ENCODE results near the gene MSI1.
"Not testable (repeated sequence)": the region's sequence is repeated elsewhere in the genome, so short reads cannot be mapped to it uniquely, and the experiment has no call there.

Gene MSI1

DNA sequence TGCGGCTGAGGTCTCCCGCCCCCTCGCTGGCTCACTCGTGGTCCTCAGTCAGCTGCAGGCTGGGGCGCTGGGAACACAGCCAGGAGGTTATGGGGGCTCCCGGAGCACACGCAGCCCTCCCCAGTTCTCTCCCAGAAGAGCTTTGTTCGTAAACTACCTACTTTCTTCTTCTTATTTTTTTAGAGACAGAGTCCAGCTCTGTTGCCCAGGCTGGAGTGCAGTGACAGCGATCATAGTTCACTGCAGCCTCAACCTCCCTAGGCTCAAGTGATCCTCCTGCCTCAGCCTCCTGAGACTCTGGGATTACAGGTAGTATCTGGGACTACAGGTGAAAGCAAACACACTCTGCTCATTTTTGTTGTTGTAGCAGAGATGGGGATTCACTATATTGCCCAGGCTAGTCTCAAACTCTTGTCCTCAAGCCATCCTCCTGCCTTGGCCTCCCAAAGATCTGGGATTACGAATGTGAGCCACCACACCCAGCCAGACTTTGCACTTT is 25.9 kb downstream of the MSI1 start:
- Histone ChIP-seq H3K27me3 (ENCODE audit: low read depth, low read length) (no peaks in the 10 kb centered on the region), H3K79me2 (ENCODE audit: low read length) (no peaks in the 10 kb centered on the region), H3K4me2 (ENCODE audit: low read length) (no peak overlapping the region), H3K4me1 (ENCODE audit: low read length) (no peaks in the 10 kb centered on the region), H3K4me3 (ENCODE audit: low read length) (no peak overlapping the region), H4K20me1 (ENCODE audit: insufficient read depth, low read length) (no peaks in the 10 kb centered on the region), H3K9ac (ENCODE audit: low read length) (no peak overlapping the region), H2AFZ (ENCODE audit: low read depth, low read length) (no peak overlapping the region), H3K9me3 (ENCODE audit: insufficient read depth, low read length) (no peaks in the 10 kb centered on the region), H3K27ac (ENCODE audit: low read length) (no peak overlapping the region), H3K36me3 (replicated peaks; ENCODE audit: low read depth, low read length) (no peaks in the 10 kb centered on the region)
- TF ChIP-seq CTCF (IDR thresholded peaks at IDR 0.05; ENCODE audit: low read depth, low read length) (no peak), EZH2phosphoT487 (IDR thresholded peaks at IDR 0.05; ENCODE audit: low read depth) (no peak)

DNA sequence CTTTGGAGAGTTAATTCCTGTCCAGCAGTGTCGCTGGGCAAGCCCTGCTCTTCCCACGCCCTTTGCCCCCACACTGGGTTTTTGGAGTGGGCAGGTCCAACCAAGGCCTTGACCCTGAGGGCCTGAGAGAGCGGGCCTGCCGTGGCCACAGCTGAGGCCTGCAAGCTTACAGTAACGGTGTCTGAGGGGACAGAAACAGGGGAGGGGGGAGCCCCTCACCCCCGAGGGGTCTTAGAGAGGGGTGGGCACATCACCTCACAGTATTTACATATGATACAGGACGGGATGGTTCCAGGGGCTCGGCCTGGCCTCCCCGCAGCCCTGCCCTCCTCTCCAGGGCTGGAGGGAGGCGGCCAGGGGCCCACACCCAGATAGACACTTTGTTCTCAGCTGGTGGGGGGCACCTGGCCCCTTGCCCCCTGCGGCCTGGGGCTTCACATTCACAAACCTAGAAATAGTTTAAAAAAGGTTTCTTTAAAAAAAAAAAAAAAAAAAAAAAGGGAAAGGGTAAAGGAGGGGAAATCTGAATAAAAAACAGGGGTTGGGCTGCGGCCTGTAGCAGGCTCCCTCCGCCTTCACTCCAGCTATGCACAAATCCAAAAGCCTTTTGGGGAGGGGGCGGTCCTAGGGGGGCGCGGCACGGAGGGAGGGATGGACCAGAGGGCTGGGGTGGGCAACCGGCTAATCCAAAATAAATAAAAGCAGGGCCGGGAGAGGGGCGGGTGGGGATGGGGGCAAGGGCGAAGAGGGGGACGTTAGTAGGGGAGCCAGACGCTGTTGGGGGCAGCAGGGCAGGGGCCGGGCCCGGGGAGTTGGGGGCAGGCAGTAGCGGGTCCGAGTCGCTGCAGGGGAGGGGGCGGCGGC is 26.6 kb downstream of the MSI1 start:
- TF ChIP-seq EZH2phosphoT487 (IDR thresholded peaks at IDR 0.05; ENCODE audit: low read depth) (no peak), CTCF (IDR thresholded peaks at IDR 0.05; ENCODE audit: low read depth, low read length) (no peak)
- H3K4me2 ChIP-seq (ENCODE audit: low read length), result no peak overlapping the region
- H4K20me1 ChIP-seq (ENCODE audit: insufficient read depth, low read length), result no peaks in the 10 kb centered on the region
- H3K79me2 ChIP-seq (ENCODE audit: low read length), result no peaks in the 10 kb centered on the region
- H3K9ac ChIP-seq (ENCODE audit: low read length), result no peak overlapping the region
- no peaks in the 10 kb centered on the region for H3K4me1 ChIP-seq (ENCODE audit: low read length)
- H2AFZ ChIP-seq (ENCODE audit: low read depth, low read length), result no peak overlapping the region
- no peaks in the 10 kb centered on the region for H3K27me3 ChIP-seq (ENCODE audit: low read depth, low read length)
- 0 out of 2 replicates have a peak, but pooled peaks cover 1% of the 10 kb centered on the region for H3K9me3 ChIP-seq (ENCODE audit: insufficient read depth, low read length)
- H3K4me3 ChIP-seq (ENCODE audit: low read length), result no peak overlapping the region
- no peaks in the 10 kb centered on the region for H3K36me3 ChIP-seq (replicated peaks; ENCODE audit: low read depth, low read length)
- H3K27ac ChIP-seq (ENCODE audit: low read length), result no peak overlapping the region

- Histone ChIP-seq H3K27me3 (ENCODE audit: low read depth, low read length) (no peaks in the 10 kb centered on the region), H3K4me3 (ENCODE audit: low read length) (no peak overlapping the region), H3K9ac (ENCODE audit: low read length) (no peak overlapping the region), H3K79me2 (ENCODE audit: low read length) (no peaks in the 10 kb centered on the region), H2AFZ (ENCODE audit: low read depth, low read length) (no peak overlapping the region), H3K27ac (ENCODE audit: low read length) (no peak overlapping the region), H3K36me3 (replicated peaks; ENCODE audit: low read depth, low read length) (no peaks in the 10 kb centered on the region), H3K9me3 (ENCODE audit: insufficient read depth, low read length) (peaks cover 7% of the 10 kb centered on the region), H3K4me2 (ENCODE audit: low read length) (no peak overlapping the region), H3K4me1 (ENCODE audit: low read length) (no peaks in the 10 kb centered on the region), H4K20me1 (ENCODE audit: insufficient read depth, low read length) (no peaks in the 10 kb centered on the region)
- no peak for TF ChIP-seq EZH2phosphoT487 (IDR thresholded peaks at IDR 0.05; ENCODE audit: low read depth)
- no peak for TF ChIP-seq CTCF (IDR thresholded peaks at IDR 0.05; ENCODE audit: low read depth, low read length)
These were observed 29.7 kb downstream of the MSI1 start for GRCh38 chr12:120339256-120339655.

GRCh38 chr12:120337730-120338129 is 31.2 kb downstream of the MSI1 start:
- Histone ChIP-seq H3K36me3 (replicated peaks; ENCODE audit: low read depth, low read length) (no peaks in the 10 kb centered on the region), H3K9ac (ENCODE audit: low read length) (no peak overlapping the region), H2AFZ (ENCODE audit: low read depth, low read length) (no peak overlapping the region), H3K4me1 (ENCODE audit: low read length) (no peaks in the 10 kb centered on the region), H3K9me3 (ENCODE audit: insufficient read depth, low read length) (peaks cover 7% of the 10 kb centered on the region), H3K27ac (ENCODE audit: low read length) (no peak overlapping the region), H3K4me3 (ENCODE audit: low read length) (no peak overlapping the region), H4K20me1 (ENCODE audit: insufficient read depth, low read length) (no peaks in the 10 kb centered on the region), H3K4me2 (ENCODE audit: low read length) (no peak overlapping the region), H3K27me3 (ENCODE audit: low read depth, low read length) (no peaks in the 10 kb centered on the region), H3K79me2 (ENCODE audit: low read length) (no peaks in the 10 kb centered on the region)
- TF ChIP-seq EZH2phosphoT487 (IDR thresholded peaks at IDR 0.05; ENCODE audit: low read depth), result no peak
- TF ChIP-seq CTCF (IDR thresholded peaks at IDR 0.05; ENCODE audit: low read depth, low read length), result no peak

GRCh38 chr12:120336392-120336791 is 32.6 kb downstream of the MSI1 start:
- H3K36me3 ChIP-seq (replicated peaks; ENCODE audit: low read depth, low read length); H3K4me1 ChIP-seq (ENCODE audit: low read length): not testable (repeated sequence)

More at GRCh38 chr12:120336392-120336791, 32.6 kb downstream of the MSI1 start:
- not testable (repeated sequence) for H3K4me2 ChIP-seq (ENCODE audit: low read length); H3K79me2 ChIP-seq (ENCODE audit: low read length); H2AFZ ChIP-seq (ENCODE audit: low read depth, low read length); H3K9me3 ChIP-seq (ENCODE audit: insufficient read depth, low read length); H4K20me1 ChIP-seq (ENCODE audit: insufficient read depth, low read length); H3K9ac ChIP-seq (ENCODE audit: low read length); H3K4me3 ChIP-seq (ENCODE audit: low read length); H3K27me3 ChIP-seq (ENCODE audit: low read depth, low read length); H3K27ac ChIP-seq (ENCODE audit: low read length)
